ENCODE measurements around the gene SERPINB5. TPM values are rescaled to one million over a fixed set of nuclear protein-coding genes. Genes with fewer than 3 reads are reported as not detected.

SERPINB5 gene
- total RNA-seq, 1 donor, result not detected

GRCh38 chr18:63495675-63496074 is 18.9 kb downstream of the SERPINB5 start:
- DNase-seq (ENCODE audit: low read depth), result no peak
- H3K4me3 ChIP-seq (ENCODE audit: low read depth, low read length), result no peak overlapping the region
- no peak for TF ChIP-seq CTCF (IDR thresholded peaks at IDR 0.05; ENCODE audit: insufficient read depth, low read length)

DNA sequence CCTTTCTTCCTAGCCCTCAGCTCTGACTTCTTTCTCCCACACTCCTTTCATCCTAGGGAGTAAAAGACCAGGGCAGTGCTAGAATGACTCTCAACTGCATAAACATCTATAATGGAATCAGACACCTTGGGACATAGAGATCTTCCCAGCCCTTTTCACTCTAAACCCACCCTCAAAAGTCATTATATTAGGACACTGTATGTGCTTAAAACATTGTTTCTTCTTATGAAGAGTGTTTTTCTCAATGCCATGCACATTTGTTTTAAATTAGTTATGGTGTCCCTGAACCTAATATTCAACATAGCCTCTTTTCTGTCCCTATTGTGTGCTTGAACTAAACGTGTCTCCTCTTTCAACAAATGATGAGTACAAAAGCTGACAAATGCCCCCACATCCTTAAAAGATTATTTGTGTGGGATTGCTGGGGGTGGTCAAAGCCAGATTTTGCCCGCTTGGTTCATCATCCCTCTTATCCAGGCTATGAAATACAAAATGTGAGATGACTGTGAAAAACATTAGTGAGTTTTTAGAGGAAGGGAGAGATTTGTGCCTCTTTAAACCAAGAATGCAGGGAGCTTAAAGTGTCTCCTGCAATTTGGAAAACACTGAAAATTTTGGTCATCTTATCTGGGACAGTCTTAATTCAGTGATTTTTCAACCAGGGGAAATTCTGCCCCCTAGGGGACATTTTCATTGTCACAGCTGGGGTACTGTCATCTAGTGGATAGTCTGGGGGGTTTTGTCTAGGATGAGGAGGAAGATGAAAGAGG is 29.0 kb downstream of the SERPINB5 start:
- no peak overlapping the region for H3K4me3 ChIP-seq (ENCODE audit: low read depth, low read length)
- DNase-seq (ENCODE audit: low read depth), result peak; percentile 35
- TF ChIP-seq CTCF (IDR thresholded peaks at IDR 0.05; ENCODE audit: insufficient read depth, low read length), result peak; percentile 65

DNA sequence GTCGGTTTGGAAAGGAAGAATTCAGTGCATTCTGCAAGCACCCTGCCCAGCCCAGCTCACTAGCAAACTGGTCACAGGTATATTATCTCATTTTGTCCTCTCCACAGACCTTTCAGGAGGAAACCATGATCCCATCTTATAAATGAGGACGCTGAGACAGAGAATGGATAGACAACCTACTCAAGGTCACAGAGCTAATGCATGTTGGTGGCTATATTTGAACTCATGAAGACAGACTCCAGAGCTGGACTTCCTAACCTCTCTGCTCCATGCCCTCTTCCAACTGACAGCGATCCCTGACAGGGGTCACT is 29.5 kb downstream of the SERPINB5 start:
- H3K4me3 ChIP-seq (ENCODE audit: low read depth, low read length), result no peak overlapping the region
- no peak for DNase-seq (ENCODE audit: low read depth)
- TF ChIP-seq CTCF (IDR thresholded peaks at IDR 0.05; ENCODE audit: insufficient read depth, low read length), result no peak

- no peak overlapping the region for H3K4me3 ChIP-seq (ENCODE audit: low read depth, low read length)
- DNase-seq (ENCODE audit: low read depth), result no peak
- TF ChIP-seq CTCF (IDR thresholded peaks at IDR 0.05; ENCODE audit: insufficient read depth, low read length), result no peak
Measured at GRCh38 chr18:63508596-63508995, 31.8 kb downstream of the SERPINB5 start.

DNA sequence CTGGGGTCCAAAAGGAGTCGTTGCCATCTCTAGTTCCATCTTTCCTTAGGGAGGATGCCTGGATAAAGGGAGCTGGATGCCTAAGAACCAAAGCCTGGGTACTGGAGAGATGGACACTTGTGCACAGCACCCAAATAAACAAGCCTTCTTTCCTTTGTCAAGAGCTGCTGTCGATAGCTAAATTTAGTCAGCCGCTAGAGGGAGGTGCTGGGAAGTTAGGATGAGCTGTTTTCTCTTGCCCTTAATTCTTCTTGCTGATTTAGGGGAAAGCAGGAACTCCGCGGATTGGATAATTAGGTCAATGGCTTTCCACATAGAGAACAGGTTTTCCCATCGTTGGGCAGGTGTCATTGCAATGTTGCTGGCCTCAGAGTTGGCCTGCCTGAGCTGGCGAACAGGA is 34.5 kb downstream of the SERPINB5 start:
- H3K4me3 ChIP-seq (ENCODE audit: low read depth, low read length), result no peak overlapping the region
- peak; percentile 55 for DNase-seq (ENCODE audit: low read depth)
- TF ChIP-seq CTCF (IDR thresholded peaks at IDR 0.05; ENCODE audit: insufficient read depth, low read length), result peak; percentile 76

DNA sequence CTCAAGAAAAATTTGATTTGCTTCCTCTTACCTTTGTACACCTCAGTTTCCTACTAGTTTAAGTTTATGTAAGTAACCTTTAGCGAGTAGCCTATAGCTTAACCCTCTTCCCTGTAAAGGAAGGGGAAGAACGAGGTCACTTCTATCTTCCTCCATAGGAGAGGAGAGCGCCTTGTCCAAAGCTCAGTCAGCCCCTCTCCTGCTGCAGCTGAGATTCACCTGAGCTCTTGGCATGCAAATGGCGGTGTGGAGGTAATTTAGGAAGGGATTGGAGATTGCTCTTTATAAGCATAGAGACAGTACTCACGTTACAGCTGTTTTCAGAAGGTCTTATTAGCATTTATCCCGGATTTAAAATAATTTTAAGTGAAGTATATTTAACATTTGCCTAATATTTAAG is 37.6 kb downstream of the SERPINB5 start:
- no peak overlapping the region for H3K4me3 ChIP-seq (ENCODE audit: low read depth, low read length)
- no peak for DNase-seq (ENCODE audit: low read depth)
- TF ChIP-seq CTCF (IDR thresholded peaks at IDR 0.05; ENCODE audit: insufficient read depth, low read length), result no peak

Measured in fibroblast of the aortic adventitia (primary cell).